ENCODE measurements around the gene KAT7.

DNA sequence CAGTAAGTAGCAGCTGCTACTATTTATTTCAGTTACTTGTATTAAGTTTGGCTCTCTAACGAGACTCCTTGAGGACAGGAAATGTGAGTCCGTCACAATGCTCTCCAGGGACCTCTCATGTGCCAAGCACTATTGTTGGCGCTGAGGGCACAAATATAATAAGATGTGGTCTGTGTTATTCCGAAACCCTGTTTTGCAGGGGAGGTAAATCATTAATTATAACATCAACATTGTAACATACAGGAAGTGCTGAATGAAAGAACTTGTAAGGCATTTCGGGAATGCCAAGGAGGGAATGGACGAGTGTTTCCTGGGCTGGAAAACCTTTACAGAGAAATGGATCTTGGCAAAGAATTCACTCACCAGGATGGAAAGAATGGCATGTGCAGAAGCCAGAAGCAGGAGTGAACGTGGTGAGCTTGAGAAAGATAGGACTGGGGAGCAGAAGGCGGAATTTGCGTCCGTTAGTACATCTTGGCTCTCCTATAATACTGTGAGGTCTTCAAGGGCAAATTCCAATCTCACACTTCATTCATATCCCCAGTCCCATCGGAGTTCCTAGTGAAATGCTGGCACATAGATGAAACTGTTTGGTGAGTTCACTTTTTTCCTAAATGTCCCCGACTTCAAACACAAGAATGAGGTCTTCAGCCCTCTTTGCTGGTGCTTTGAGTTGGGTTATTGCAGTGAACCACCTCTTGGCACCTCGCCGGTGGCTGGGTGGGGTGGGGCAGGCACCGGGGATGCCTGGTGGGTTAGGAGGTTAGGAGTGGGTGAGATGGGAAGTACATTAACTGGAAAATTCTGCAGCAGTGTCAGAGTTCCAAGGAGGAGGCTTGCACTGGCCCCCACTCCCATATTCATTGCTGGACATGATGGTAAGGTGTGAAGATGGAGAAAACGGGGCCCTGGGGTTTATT is 47.9 kb downstream of the KAT7 start:
- TF ChIP-seq, protein P1, sequence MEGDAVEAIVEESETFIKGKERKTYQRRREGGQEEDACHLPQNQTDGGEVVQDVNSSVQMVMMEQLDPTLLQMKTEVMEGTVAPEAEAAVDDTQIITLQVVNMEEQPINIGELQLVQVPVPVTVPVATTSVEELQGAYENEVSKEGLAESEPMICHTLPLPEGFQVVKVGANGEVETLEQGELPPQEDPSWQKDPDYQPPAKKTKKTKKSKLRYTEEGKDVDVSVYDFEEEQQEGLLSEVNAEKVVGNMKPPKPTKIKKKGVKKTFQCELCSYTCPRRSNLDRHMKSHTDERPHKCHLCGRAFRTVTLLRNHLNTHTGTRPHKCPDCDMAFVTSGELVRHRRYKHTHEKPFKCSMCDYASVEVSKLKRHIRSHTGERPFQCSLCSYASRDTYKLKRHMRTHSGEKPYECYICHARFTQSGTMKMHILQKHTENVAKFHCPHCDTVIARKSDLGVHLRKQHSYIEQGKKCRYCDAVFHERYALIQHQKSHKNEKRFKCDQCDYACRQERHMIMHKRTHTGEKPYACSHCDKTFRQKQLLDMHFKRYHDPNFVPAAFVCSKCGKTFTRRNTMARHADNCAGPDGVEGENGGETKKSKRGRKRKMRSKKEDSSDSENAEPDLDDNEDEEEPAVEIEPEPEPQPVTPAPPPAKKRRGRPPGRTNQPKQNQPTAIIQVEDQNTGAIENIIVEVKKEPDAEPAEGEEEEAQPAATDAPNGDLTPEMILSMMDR (conservative IDR thresholded peaks at IDR 0.05; ENCODE audit: low read depth in 2 of 2) = no peak
- TF ChIP-seq ZNF114 (CRISPR knock-in tag; IDR thresholded peaks at IDR 0.05) = no peak
